Transverse colon (tissue), 4 donors: Measurements from ENCODE around the gene NISCH. TPM values are rescaled to one million over a fixed set of nuclear protein-coding genes. Genes with fewer than 3 reads are reported as not detected.

Experiments
- DNase-seq: peaks from one replicate; pipeline ENCODE4 v3.0.0-alpha.2; 2019
- H3K27ac ChIP-seq, 4 donors: fragments of 200-600 bp; sonication (generic); 2 replicates each; pipeline ENCODE4 v1.5.1; 2016 to 2018; ENCODE audit warnings: inconsistent platforms in 4 of 4
- H3K27me3 ChIP-seq: fragments of 200-600 bp; sonication (generic); 2 replicates; pipeline ENCODE4 v1.5.1; 2017; ENCODE audit warnings: inconsistent platforms
- H3K36me3 ChIP-seq, 4 donors: fragments of 200-600 bp; sonication (generic); 2 replicates each; pipeline ENCODE4 v1.5.1; 2017 to 2019; ENCODE audit warnings: inconsistent platforms in 4 of 4
- H3K4me1 ChIP-seq, 4 donors: fragments of 200-600 bp; sonication (generic); 2 replicates each; pipeline ENCODE4 v1.5.1; 2017 to 2020; ENCODE audit warnings: inconsistent platforms in 4 of 4
- H3K4me3 ChIP-seq, 4 donors: fragments of 200-600 bp; sonication (generic); 1 replicate in 1 of 4; 2 replicates in 3 of 4; pipeline versions ENCODE4 v1.5.1 to v1.6.1; 2017 to 2019; ENCODE audit warnings: inconsistent platforms in 4 of 4
- H3K9me3 ChIP-seq, 2 donors: fragments of 200-600 bp; sonication (generic); 2 replicates each; pipeline ENCODE4 v1.5.1; 2017 to 2019; ENCODE audit warnings: inconsistent platforms in 2 of 2
- EP300 ChIP-seq: sonication (generic); formaldehyde crosslinking; IDR thresholded peaks from one replicate; pipeline ENCODE4 v1.6.1; 2017; ENCODE audit warnings: antibody characterized with exemption, low read depth
- POLR2A ChIP-seq: fragments of 450-650 bp; IDR thresholded peaks from one replicate; pipeline ENCODE4 v1.6.1; 2016; ENCODE audit warnings: antibody characterized with exemption, mild to moderate bottlenecking, moderate library complexity
- POLR2AphosphoS5 ChIP-seq, 3 donors: sonication (generic); formaldehyde crosslinking; IDR thresholded peaks; one replicate each; pipeline ENCODE4 v1.6.1; 2016; ENCODE audit warnings: antibody characterized with exemption in 3 of 3
- WGBS, 2 donors: methylation state at CpG; one replicate each; pipeline ENCODE4 v1.1.5; 2018; ENCODE audit warnings: low coverage in 1 of 2; 5-methylcytosine and 5-hydroxymethylcytosine counted together
- in situ Hi-C, 4 donors: fragments of 200-750 bp; cut with MboI; loops; one replicate each; pipeline versions ENCODE4 v1.15.0 to v1.15.1; 2017; ENCODE audit warnings: low sequenced_read_pairs in 3 of 4, low pct_ligation_motif_present in 1 of 4, low pct_unique_long_range_greater_than_20kb in 1 of 4
- intact Hi-C: fragments of 100-400 bp; cut with DNase I; formaldehyde crosslinking; loops from one replicate; pipeline ENCODE4 v1.15.1; 2023; ENCODE audit warnings: low total_unique reads
- total RNA-seq, 4 donors: library from RNA; depleted of rRNA; stranded (reverse); fragments of >200 nt; gene quantifications; one replicate each; pipeline ENCODE4 v1.1.0, GENCODE V29; 2016
- TF ChIP-seq, protein P1 (sequence below), 5 experiments: fragments of 200-600 bp in 3 of 5; fragments of 450-650 bp in 2 of 5; sonication (generic) in 3 of 5; IDR thresholded peaks; 1 replicate in 2 of 5; 2 replicates in 3 of 5; pipeline ENCODE4 v1.5.1; 2016 to 2017; ENCODE audit warnings: antibody characterized with exemption in 5 of 5, inconsistent platforms in 3 of 5, mild to moderate bottlenecking in 2 of 5, moderate library complexity in 1 of 5

Gene NISCH
- total RNA-seq, 4 donors from 2014 or later, result 72.0 to 137 (median 98.6) TPM

DNA sequence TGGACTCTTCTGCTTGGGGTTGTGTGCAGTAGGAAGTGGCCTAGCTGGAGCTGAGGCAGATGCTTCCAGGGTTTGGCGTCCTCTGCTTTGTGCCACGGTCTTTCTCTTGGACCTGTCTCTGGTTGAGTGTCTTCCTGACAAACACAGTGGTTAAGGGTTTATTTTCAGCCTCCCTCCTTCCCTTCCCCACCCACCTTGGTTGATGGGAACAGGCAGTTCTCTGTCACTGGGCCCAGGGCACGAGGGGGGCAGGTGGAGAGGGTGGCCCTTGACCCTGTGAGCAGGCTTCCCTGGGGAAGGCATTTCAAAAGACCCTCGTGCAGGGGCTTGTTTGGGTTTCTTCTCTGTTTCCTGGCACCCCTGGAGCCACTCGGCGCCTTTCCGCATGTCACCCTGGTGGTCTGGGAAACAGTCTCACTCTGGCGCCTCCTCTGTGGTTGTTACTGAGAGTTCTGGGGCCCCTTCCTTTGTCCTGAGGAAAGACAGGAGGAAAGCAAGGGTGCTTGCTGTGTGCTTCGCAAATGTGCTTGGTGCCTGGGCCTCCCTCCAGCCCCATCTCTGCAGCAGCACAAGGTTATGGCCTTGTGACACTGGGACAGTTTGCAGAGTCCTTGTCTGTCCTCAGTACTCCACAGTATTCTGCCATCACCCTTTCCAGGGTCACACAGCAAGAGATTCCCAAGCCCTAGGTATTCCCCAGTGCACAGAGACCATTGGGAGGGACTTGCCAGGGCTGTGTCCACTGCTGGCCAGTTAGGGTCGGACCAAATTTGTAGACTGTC is 29.5 kb downstream of the NISCH start:
- no peaks in the 10 kb centered on the region for H3K9me3 ChIP-seq
- no peak for DNase-seq
- no peaks in the 10 kb centered on the region for H3K27me3 ChIP-seq
- peak overlapping the region in 3 of 4 donors; percentile 23 to 51 (median 46) for H3K27ac ChIP-seq
- peaks cover 0 to 46% (median 16%) of the 10 kb centered on the region in 4 donors for H3K36me3 ChIP-seq
- in situ Hi-C loops, result no loop called here
- peaks cover 0 to 16% (median 4%) of the 10 kb centered on the region in 4 donors for H3K4me1 ChIP-seq
- TF ChIP-seq, protein P1, sequence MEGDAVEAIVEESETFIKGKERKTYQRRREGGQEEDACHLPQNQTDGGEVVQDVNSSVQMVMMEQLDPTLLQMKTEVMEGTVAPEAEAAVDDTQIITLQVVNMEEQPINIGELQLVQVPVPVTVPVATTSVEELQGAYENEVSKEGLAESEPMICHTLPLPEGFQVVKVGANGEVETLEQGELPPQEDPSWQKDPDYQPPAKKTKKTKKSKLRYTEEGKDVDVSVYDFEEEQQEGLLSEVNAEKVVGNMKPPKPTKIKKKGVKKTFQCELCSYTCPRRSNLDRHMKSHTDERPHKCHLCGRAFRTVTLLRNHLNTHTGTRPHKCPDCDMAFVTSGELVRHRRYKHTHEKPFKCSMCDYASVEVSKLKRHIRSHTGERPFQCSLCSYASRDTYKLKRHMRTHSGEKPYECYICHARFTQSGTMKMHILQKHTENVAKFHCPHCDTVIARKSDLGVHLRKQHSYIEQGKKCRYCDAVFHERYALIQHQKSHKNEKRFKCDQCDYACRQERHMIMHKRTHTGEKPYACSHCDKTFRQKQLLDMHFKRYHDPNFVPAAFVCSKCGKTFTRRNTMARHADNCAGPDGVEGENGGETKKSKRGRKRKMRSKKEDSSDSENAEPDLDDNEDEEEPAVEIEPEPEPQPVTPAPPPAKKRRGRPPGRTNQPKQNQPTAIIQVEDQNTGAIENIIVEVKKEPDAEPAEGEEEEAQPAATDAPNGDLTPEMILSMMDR (IDR thresholded peaks at IDR 0.05), result no peak
- TF ChIP-seq POLR2AphosphoS5 (IDR thresholded peaks at IDR 0.05), result no peak
- TF ChIP-seq EP300, result no peak
- no peak overlapping the region for H3K4me3 ChIP-seq
- intact Hi-C loops, result no loop called here
- 78% methylated on average over 10 of the region's 10 CpGs; no CpG with 5 or more reads in 1 of the 2 donors for WGBS, 2 donors

GRCh38 chr3:52487050-52487787 is 31.8 kb downstream of the NISCH start:
- DNase-seq, result no peak
- WGBS, 2 donors, result 90 to 92% methylated on average over 4 to 31 of the region's 31 CpGs
- intact Hi-C loops (no loop called here), in situ Hi-C loops (no loop called here)
- TF ChIP-seq POLR2A (no peak), EP300 (no peak), POLR2AphosphoS5 (IDR thresholded peaks at IDR 0.05) (no peak)
- TF ChIP-seq, protein P1 (IDR thresholded peaks at IDR 0.05), result no peak
- Histone ChIP-seq H3K9me3 (no peaks in the 10 kb centered on the region), H3K27me3 (no peaks in the 10 kb centered on the region), H3K36me3 (peaks cover 0 to 47% (median 19%) of the 10 kb centered on the region in 4 donors), H3K4me3 (no peak overlapping the region), H3K4me1 (peaks cover 0 to 16% (median 5%) of the 10 kb centered on the region in 4 donors), H3K27ac (no peak overlapping the region)

- Histone ChIP-seq H3K4me1 (peaks cover 0 to 12% (median 5%) of the 10 kb centered on the region in 4 donors), H3K27me3 (no peaks in the 10 kb centered on the region), H3K9me3 (no peaks in the 10 kb centered on the region), H3K36me3 (peaks cover 0 to 43% (median 21%) of the 10 kb centered on the region in 4 donors), H3K27ac (no peak overlapping the region), H3K4me3 (no peak overlapping the region)
- TF ChIP-seq POLR2A, result no peak
- TF ChIP-seq EP300, result no peak
- TF ChIP-seq, protein P1 (IDR thresholded peaks at IDR 0.05), result no peak
- TF ChIP-seq POLR2AphosphoS5 (IDR thresholded peaks at IDR 0.05), result no peak
- WGBS, 2 donors, result 95% methylated on average over 55 of the region's 59 CpGs; no CpG with 5 or more reads in 1 of the 2 donors
- intact Hi-C loops (no loop called here), in situ Hi-C loops (no loop called here)
- DNase-seq, result no peak
These were observed 32.6 kb downstream of the NISCH start for GRCh38 chr3:52487788-52488691.
